GM20000 (cell line): ENCODE measurements around the gene FARP1.

ENCODE experiments used
- DNase-seq: peaks from one replicate; pipeline ENCODE4 v3.0.0; 2012; ENCODE audit warnings: low spot score
- TF ChIP-seq, protein P1 (sequence below): IDR thresholded peaks from 2 replicates; pipeline ENCODE4 v1.5.1; 2012; ENCODE audit warnings: mild to moderate bottlenecking, control low read depth; ENCODE audit errors: extremely low read depth, missing control alignments

Gene FARP1

DNA sequence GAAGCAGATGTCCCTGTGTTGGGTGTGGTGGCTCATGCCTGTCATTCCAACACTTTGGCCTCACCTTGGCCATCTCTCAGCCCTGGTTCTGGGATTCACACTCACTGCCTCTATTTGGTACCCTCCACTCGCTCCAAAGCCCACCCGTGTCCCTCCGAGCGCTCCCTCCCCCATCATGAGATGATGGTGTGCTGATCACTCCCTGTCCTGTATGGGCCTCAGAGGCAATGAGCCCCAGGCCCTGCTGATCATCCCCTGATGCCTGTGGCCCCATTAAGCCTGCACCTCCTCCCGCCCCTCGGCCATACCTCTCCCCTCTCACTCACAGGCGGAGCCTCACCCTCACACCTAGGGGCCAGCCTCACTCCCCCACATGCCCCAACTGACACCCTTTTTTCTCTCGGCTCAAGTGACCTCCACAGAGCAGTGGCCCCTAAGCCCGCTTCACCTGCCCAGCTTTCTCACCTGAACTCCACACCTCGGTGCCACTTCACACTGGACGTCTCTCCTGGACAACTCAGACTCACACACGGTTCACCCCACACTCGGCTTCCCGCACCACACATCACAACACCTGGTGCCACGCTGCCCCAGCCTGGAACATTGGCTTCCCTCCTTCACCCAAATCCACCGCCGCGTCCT lies 319.5 kb downstream of the FARP1 start:
- no peak for DNase-seq
- TF ChIP-seq, protein P1, sequence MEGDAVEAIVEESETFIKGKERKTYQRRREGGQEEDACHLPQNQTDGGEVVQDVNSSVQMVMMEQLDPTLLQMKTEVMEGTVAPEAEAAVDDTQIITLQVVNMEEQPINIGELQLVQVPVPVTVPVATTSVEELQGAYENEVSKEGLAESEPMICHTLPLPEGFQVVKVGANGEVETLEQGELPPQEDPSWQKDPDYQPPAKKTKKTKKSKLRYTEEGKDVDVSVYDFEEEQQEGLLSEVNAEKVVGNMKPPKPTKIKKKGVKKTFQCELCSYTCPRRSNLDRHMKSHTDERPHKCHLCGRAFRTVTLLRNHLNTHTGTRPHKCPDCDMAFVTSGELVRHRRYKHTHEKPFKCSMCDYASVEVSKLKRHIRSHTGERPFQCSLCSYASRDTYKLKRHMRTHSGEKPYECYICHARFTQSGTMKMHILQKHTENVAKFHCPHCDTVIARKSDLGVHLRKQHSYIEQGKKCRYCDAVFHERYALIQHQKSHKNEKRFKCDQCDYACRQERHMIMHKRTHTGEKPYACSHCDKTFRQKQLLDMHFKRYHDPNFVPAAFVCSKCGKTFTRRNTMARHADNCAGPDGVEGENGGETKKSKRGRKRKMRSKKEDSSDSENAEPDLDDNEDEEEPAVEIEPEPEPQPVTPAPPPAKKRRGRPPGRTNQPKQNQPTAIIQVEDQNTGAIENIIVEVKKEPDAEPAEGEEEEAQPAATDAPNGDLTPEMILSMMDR = no peak

DNA sequence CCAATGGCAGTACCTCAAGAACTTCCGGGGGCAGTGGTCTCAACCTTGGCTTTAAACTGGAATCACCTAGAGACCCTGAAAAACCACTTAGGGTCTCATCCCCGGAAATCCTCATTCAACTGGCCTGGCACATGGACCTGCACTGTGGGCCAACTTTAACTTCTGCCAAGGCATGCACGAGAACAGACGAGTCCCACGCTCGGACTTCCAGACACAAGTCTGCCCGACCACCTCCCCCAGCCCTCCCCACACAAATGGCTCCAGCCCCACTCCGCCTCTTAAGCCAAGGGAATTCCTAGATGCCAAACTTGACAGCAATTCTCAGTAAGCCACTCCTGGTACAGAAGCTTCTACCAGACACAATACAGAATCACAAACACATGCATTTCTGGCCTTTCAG lies 320.1 kb downstream of the FARP1 start:
- DNase-seq = no peak
- TF ChIP-seq, protein P1 = no peak

DNA sequence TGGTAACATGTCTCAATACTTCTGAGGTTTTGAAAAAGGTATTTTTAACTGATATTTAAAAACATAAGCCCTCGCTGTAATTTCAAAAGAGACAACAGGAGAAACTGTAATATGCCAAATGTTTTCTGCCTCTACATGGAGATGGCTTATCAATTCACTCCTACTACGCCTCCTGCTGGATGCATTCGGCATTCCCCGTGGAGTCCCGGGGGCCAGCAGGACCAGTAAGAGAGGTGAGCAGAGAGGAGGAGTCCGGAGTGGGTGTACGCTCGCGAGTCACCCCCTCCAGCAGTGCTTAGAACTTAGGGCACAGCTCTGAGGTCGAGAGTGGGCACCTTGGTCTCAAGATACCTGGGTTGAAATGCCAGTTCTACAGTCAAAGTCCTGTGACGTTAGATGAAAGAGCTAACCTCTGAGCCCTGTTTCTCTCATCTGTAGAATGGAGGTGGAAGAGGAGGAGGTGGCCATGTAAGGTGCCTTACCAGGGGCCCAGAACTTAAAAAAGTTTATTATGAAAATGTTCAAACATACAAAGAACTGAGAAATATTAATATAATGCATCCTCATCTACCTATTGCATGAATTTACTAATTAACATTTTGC lies 323.8 kb downstream of the FARP1 start:
- TF ChIP-seq, protein P1 = peak; percentile 60
- DNase-seq = peak; percentile 49

DNA sequence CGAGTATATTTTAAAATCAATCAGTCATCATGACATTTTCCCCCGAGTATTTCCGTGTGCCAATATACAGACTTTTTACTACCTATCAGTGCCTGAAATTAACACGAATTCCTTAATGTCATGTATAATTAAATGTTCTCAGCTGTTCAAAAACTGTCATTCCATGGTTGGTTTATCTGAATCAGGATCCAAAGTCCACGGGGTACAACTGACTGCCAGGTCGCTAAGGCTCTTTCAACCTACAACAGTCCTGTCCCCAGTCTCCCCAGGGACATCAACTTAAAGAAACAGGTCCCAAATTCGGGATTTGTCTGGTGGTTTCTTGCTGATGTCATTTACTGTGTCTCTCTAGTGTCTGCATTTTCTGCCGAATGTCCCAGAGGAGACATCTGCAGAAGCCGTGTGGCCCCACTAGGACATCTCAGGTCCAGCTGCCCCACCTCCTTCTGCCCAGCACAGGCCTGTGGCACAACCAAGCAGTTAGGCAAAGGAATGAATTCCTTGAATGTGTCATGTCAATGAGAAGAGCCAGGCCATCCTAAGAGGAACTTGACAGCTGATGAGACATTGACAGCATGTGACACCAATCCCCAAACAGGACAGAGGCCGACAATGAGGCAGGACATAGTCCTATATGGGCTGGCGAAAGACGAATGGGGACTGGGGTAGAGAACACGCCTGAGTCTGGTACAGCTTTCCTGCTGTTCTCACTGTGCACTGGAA lies 324.5 kb downstream of the FARP1 start:
- TF ChIP-seq, protein P1 = no peak
- DNase-seq = no peak

DNA sequence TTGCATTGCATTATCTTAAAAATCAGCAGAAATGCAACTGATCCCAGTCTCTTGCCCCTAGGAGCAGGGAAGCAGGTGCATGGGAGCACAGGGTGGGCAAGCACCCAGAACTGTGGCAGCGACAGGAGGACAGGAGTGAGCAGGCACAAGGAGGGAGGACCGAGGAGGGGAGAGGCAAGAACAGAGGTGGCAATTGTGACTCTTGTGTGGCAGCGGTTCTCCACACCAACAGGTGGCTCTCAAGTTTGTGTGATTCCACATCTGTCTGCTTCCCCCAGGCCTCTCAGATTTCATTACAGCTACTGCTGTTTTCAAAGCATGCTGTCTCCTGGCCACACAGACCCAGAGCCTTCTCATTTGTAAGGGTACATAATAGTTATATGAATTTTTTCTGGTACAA lies 325.5 kb downstream of the FARP1 start:
- no peak for DNase-seq

DNA sequence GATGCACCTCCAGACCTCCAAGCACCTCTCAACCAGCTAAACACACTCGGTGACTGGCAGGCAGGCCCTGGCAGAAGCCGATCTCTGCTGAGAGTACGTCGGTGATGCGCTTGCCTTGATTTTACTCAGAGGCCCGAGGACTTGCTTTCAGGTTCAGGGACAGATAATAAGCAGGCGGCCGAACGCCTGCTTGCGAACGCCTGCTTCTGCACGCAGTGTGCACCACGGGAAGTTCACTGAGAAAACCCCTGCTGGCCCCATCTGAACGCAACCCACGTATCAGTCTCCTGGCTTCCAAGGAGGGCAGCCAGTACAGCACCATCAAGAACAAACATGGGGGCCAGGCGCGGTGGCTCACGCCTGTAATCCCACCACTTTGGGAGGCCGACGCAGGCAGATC lies 326.0 kb downstream of the FARP1 start:
- TF ChIP-seq, protein P1 = no peak
- DNase-seq = no peak

More for the DNA sequence above, 325.5 kb downstream of the FARP1 start:
- TF ChIP-seq, protein P1 = no peak

DNA sequence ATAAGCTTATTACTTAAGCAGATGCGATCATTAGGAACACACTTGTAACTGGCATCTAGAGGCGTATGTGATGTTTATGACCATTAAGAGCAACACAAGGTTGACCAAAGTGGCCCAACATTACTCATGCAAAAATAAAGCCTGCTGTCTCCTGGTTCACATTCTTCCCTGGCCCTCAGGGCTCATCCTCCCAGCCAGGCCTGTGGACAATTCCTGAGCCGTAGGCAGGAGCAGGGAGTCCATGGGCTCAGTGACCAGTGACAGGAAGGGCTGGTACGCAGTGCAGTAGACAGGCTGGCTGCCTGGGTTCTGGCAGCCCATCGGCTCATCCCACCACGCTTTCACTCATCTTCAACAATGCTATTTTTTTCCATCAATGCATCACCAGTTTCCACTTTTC lies 328.0 kb downstream of the FARP1 start:
- TF ChIP-seq, protein P1 = no peak
- no peak for DNase-seq
